Fibroblast of skin of right quadriceps (primary cell): Measurements from ENCODE around the gene TMC2.
"Not testable (repeated sequence)": the region's sequence is repeated elsewhere in the genome, so short reads cannot be mapped to it uniquely, and the experiment has no call there.

Experiments used
- DNase-seq: peaks from one replicate; pipeline ENCODE4 v3.0.0-alpha.2; 2013

Gene TMC2

DNA sequence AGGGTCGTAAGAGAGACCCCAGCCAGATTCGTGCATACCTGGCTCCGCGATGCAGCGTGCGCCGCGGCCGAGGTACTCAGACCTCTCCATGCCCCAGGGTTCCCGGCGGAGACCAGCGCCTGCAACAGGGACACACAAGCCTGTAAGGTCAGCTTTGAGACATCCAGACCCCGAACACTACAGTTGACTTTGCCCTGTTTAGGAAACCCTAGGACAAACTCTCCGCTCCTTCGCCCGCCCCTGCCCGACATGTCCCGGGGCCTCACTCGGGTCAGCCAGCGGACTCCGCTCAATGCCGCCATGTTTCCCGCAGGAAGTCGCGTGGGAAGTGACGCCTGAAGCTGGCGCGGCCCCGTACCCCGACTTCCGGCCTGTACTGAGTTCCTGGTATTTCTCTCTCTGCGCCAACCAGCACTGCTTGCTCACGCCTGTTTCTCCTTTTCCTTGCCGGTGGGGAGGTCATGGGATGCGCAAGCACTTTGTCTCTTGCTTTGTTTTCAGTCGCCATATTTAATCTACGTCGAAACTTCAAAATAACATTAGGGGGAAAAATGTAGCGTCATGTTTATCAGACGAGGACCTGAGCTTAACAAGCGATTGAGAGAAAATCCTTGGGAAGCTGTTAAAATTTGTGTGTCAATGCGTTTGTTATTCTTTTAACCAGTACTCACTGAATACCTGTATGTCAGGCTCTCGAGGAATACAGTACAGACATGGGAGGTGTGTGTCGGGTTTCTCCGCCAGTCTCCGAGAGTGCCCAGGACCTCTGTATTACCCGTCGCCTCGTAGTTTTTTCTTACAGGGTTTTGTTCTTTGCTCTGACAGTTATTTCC lies 127.7 kb downstream of the TMC2 start, which contains the start of gene IDH3B:
TSS of gene IDH3B (minus strand) at position 330 of the 833 bp plus-strand sequence. CDS start at position 302, 28 bp downstream.
- peak; percentile 91 for DNase-seq

DNA sequence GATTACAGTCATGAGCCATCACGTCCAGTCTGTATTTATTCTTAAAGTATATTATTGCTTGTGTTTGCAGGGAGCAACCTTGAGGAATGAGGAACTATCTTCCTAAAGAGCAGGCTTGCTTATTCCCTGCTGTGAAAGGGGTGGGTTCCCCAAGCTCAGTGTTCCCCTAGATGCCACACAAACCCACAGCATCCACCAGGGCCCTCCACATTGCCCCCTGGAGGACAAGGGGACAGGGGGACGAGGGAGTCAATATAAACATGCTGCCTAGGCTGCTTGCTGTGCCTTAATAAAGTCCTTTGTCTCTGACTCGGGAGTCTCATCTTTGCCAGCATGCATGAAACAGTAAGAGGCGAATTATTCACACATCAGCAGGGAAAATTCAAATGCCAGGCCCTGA lies 135.6 kb downstream of the TMC2 start:
- no peak for DNase-seq

DNA sequence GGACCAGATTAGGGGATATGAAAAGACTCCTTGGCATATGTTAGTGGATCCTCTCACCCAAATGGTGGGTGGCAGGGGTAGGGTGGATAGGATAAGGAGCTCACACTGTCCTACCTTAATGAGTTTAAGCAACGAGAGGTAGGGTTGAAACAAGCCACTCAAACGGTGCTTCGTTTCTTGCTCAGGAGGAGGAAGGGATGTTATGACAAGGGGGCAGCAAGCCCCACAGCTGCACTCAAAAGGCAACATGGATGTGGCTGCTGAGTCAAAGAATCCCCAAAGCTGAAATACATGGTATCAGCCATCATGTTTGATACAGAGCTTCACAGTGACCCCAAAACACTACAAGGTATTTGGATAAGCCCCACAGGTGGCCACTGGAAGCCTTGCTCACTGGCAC lies 136.1 kb downstream of the TMC2 start:
- DNase-seq, result no peak

DNA sequence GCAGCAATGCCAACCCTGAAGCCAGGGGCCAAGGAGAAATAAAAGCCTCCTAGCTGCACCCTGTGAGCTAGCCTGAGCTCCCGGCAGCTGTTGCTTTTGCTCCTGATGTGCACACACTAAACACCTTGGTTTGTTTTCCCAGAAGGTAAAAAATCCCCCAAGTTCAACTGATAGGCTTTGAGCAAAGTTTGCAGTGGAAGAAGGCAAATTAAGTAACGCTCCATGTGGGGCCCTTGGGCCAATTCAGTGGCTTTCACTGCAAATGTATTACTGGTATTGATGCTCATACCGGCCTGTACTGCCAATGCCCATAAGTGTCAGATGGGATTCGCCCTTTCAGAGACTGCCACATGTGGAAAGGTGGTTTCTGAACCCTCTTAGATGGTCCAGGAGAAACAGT lies 137.1 kb downstream of the TMC2 start:
- no peak for DNase-seq

DNA sequence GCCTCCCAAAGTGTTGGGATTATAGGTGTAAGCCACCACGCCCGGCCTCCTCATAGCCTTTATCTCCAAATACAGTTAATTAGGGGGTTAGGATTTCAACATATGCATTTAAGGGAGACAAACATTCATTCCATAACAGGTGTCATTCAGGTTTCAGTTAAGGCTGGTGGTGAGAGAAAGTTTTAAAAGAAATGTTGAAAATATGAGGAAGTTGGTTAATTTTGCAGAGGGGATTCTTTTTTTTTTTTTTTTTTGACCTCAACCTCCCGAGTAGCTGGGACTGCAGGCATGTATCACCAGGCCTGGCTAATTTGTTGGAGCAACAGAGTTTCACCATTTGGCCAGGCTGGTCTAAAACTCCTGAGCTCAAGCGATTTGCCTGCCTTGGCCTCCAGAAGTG lies 143.7 kb downstream of the TMC2 start:
- no peak for DNase-seq

DNA sequence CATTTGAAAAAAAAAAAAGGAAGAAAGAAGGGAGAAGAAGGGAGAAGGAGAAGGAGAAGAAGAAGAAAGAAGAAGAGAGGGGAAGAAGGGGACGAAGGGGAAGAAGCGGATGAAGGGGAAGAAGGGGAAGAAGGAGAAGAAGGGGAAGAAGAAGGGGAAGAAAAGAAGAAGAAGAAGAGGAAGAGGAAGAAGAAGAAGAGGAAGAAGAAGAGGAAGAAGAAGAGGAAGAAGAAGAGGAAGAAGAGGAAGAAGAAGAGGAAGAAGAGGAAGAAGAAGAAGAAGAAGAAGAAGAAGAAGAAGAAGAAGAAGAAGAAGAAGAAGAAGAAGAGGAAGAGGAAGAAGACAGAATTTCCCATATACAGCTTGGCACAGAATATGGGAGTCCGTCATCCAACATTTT lies 145.7 kb downstream of the TMC2 start:
- not testable (repeated sequence) for DNase-seq

DNA sequence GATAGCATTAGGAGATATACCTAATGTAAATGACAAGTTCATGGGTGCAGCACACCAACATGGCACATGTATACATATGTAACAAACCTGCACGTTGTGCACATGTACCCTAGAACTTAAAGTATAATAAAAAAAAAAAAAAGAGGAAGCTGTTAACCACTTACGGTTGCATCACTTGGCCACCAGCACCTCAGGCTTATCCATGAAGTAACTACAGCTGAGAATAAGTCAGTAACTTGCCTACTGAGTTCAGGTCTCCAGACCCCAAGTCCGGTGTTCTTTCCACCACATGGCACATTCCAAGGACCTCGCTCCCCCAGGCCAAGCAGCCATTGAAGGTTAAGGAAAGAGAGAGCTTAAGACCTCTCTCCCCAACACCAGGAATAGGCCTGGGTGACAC lies 148.4 kb downstream of the TMC2 start:
- not testable (repeated sequence) for DNase-seq

DNA sequence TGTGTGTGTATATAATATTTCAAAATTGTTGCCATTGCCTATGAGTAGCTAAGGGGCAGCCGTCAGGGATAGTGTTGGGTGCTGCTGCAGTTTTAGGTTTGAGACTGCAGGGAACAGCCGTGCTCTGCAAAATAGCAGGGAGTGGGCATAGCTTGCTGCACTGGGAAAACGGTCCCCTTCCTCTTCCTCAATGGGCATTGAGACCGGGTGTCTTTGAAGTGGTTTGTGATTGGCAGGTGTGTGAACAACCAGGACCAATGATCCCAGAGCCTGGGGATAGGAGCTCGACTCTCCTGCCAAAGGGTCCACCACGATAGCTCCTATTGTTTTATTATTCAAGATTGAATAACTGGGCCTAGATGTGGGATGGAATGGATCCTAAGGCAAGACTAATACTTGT lies 151.1 kb downstream of the TMC2 start:
- DNase-seq, result no peak

DNA sequence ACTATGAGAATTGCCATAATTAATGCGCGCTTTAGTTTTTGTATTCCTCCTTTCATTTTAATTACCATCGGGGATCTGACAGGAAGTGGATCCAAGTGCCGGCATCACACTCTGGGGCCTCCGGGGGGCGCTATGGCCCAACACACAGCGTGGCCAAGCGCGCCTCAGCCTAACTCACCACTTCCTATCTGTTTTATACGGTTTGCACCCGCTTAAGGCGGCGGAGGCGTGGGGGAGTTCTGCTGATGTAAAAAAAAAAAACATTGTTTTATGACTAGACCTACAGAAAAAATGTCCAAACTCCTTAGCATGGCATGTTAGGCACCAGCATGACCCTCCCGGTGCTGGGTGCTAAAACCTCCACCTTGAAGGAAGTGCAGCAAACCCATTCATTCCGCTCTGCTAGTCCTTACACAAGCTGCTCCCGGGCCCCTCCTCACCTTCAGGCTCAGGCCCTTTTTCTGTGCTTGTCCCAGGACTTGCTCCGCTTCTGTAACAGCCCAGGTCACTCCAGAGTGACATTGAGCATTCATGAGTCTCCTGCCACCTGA lies 151.7 kb downstream of the TMC2 start:
- DNase-seq, result peak; percentile 38

DNA sequence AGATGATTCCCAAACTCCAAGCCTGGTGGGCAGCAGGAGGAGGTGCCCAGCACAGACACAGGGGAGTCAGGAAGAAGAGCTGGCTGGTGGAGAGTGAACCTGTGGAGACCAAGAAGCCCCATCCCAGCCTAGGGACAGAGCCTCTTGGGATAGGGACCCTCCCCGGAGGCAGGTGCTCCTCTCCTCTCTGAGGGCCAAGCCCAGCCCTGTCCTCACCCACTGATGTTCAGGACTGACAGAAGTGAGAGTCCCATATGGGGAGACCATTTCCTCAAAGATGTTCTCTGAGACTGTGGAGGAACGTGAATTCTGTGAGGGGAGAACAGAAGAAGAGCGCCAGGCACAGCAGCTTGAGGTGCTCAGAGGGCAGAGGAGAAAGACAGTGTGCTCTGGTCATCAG lies 153.8 kb downstream of the TMC2 start:
- DNase-seq, result no peak

DNA sequence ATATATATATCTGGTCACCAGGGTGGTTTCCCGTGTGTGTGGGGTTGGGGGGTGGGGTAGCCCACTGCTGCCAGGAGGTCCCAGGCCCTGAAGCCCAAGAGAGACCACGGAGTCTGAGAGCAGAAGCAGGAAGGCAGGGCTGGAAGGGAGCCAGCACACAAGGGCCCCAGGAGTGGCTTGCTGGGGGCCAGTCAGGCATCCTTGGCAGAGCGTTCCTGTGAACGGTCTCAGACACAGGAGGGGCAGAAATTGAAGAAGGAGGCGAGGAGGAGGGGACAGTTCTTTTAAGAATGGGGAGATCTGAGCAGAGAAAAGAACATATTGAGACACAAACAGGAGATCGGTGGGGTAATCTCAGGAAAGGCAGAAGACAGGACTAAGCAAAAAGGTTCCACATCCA lies 154.3 kb downstream of the TMC2 start:
- DNase-seq, result no peak

DNA sequence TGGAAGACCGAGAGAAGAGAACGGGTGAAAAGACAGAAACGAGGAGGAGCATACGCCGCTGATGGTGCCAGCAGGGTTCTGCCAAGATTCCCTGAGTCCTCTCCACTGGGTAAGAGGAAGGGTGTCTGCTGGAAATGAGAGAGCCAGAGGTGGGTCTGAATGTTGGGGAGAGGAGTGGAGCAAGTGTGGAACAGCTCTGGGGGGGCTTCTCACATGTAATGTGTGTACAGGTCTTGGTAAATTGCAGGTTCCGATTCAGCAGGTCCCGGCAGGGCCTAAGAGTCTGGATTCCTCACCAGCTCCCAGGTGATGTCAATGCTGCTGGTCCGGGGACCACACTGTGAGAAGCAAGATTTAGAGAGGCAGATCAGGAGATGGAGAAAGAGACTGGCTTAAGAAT lies 154.8 kb downstream of the TMC2 start:
- DNase-seq, result no peak
